Fibroblast of skin of abdomen (primary cell): ENCODE measurements around the gene CPNE8.

Experiments used
- DNase-seq: peaks from one replicate; pipeline ENCODE4 v3.0.0-alpha.2; 2013

CPNE8 gene

DNA sequence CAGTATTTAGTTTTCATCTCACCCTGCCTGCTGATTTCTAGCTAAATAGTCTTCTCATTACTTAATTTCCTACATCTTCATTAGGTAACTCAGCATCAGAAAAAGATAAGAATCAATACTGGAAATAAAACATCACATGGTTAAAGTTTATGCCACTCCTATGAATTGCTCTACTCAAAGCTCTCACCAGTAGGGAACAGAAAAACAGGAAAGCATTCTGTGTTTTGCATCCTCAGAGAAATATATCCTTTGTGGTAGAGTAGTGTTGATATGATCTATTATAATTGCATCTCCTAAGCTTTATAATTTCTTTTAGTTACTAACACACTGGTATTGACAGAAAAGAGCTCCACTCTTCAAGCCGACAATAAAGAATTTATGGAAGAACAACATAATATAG lies 9.9 kb downstream of the CPNE8 start:
- no peak for DNase-seq

DNA sequence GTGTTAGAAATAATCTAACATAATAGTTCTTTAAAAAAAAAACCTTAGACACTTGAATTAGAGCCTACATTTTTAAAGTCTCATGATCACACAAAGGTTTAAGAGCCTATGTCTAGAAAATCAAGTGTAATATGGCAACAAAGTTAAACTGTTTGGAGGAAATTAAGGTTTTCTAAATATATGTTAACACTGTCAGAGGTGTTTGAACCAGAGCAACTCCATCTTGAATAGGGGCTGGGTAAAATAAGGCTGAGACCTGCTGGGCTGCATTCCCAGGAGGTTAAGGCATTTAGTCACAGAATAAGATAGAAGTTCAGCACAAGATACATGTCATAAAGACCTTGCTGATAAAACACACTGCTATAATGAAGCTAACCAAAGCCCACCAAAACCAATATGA lies 12.4 kb downstream of the CPNE8 start:
- no peak for DNase-seq

- no peak for DNase-seq
Measured at GRCh38 chr12:38892087-38892786, 13.2 kb downstream of the CPNE8 start.

DNA sequence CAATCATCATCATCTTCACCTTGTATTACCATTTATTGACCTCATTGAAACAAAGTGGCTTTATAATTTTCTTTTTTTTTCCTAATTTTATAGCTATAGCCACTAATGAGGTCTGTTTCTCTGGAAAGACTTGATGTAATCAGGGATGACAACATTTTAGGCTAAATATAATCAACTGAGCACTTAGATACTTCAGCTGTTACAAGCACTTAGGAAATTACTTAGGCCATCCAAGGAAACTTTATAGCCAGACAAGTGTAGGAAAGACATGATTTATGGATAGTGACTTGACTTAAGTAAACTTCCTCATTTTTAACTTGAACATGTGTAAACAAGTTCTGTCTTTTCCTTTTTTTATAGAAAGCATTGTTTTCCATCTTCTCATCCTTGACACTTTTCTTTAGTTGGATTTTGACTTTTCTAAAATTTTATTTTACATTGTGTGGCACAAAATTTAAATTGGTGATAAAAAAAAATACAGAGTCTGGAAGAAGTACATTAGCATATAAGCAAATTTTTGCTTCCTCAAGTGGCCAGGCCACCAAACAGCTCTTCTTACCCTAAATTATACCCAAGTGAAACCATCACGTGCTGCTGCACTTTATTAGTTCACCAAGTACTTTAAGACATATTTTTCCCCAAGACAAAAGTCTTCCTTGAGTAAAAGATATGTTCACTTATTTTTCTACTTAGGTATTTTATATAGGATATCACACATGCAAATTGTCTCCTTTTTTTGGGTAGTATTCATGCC lies 15.1 kb downstream of the CPNE8 start:
- no peak for DNase-seq

DNA sequence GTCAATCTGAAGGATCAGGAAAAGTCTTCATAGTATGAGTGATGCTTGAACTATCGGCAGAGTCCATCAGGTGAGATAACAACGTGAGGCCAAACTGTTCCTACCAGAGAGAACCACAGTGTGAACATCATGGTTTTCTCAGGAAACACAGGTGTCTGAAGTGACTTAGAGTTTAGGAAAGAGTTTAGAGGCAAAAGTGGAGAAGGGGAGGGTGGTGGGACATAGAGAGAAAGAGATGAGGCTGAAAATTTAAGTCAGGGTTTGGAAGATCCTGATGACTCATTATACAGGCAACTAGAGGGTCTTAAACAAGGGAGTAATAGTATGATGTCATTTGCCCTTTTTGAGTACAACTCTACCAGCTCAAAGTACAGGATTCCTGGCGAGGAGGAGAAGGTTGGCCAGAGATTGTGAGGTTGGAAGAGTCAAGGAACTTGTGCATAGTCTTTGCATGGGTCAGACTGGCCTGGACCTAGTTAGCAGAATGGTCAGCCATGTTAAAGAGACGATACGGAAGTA lies 16.0 kb downstream of the CPNE8 start:
- no peak for DNase-seq

GRCh38 chr12:38887770-38888169 lies 17.6 kb downstream of the CPNE8 start:
- no peak for DNase-seq

- no peak for DNase-seq
Measured at GRCh38 chr12:38886931-38887330, 18.5 kb downstream of the CPNE8 start.

DNA sequence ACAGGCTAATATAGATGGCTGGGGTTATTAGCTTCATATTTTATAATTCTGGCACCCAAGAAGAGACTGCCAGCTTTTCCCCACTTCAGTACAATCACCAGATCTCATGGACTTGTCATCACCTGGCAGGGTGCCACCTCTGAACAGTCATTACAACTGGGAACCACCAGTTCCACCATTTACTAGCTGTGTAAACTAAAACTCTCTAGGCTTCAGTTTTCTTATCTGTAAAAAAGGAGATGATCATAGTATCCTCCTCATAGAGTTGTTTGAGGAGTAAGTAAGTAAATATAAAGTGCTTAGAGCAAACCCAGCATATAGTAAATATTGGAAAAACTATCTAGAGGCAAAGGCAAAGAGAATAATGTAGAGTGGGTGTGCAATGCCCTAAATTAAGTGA lies 19.3 kb downstream of the CPNE8 start:
- DNase-seq: no peak

DNA sequence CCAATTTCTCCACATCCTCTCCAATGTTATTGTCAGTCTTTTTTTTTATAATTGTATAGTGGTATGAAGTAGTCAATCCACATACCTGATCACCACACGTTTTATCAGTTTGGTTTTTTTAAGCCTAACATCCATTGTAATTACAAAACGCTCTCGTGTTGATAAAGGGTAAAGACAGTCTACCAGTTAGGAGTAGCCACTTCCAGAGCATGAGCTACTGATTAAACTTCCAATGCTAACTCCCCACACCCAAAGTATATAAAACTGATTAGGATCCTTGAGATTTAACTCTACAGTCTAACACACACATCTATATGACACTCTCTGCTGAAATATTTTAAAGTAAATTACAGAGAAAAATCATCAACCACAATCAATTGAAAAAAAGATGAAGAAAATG lies 20.7 kb downstream of the CPNE8 start:
- DNase-seq: no peak

DNA sequence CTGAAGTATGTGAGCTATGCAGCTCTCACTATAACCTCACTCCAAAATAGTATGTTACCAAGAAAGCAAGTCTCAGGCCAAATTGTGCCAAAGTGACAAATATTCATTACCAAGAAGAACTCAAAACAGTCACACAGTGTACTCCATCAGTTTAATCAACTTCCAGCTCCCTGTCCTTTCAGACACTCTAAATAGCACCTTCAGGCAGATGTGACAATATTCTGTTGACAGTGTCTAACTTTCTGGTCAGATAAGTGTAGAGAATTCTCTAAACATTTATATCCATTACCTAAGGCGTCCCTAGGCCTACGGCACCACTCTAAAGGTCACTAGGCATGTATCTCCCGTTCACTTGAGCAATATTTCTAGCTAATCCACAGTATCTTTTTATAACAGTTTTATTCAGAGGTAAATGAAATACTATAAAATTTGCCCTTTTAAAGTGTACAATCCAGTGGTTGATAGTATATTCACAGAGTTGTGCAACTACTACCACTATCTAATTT lies 21.7 kb downstream of the CPNE8 start:
- no peak for DNase-seq

GRCh38 chr12:38880288-38880687 lies 25.1 kb downstream of the CPNE8 start:
- DNase-seq: no peak

DNA sequence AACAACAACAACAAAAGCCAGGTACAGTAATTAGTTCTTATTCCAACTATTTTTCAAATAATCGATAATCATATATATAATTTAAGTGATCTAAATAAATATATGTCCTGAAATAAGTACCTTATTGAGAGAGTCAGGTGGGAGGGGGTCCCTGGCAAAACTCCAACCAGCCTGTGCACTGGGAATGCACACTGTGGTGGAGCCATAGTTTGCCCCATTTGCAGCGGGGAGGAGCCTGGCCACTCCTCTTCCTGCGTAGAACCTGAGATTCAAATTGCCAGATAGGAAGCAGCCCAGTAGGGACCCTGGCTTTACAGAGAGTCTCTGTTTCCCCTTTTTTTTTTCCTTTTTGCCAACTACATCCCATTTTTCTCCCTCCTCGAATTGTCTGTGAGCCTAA lies 26.4 kb downstream of the CPNE8 start:
- no peak for DNase-seq

DNA sequence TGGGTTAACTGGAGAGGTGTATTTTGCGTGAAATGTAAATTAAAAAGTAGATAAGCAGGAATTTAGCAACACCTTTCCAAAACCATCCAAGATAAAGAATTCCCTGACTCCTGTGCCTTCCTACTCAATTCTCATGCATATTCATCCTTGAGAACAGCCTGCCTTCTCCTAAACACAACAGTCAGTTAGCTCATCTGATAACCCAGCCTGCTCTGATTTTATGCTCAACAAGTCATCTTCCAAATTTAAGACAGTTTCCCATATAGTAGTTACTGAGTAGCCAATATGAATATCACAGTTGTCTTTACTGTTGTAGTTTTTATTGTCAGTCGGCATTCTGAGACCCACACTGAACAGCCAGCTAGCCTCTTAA lies 27.1 kb downstream of the CPNE8 start:
- no peak for DNase-seq

GRCh38 chr12:38875586-38876228 lies 29.7 kb downstream of the CPNE8 start:
- no peak for DNase-seq

DNA sequence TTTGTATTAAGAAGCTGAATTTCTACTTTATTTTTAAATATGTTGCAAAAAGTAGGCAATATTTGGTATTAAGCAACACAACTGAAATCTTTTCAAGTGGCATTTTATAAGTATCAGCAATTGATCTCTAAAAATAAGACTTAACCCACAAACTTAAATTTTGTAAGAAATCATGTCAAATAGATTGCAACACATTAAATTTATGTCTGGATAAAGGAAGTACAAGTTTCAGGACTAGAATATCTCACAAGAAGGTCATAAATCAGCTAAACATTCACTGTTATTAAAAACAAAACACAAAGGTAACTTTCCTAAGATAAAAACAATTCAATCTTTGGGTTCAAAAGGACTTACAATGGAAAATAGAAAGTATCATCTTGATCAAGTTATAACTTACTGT lies 32.8 kb downstream of the CPNE8 start:
- no peak for DNase-seq

DNA sequence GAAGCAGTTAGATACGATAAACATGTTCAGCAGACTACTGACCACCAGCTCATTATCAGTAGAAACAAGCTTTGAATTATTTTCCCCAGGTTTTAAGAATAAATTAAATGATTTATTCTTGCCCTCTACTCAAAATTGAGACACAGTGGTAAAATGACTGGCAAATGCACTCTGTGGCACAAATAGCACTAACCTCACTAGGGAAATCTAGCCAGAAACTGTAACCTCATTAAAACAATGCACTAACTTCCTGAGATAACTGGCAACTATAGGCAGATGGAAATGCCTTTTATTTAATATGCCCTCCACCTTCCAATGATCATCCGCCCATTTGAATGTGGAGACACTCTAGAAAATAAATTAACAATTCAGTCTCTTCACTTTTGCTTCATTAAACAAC lies 33.2 kb downstream of the CPNE8 start:
- DNase-seq: no peak

DNA sequence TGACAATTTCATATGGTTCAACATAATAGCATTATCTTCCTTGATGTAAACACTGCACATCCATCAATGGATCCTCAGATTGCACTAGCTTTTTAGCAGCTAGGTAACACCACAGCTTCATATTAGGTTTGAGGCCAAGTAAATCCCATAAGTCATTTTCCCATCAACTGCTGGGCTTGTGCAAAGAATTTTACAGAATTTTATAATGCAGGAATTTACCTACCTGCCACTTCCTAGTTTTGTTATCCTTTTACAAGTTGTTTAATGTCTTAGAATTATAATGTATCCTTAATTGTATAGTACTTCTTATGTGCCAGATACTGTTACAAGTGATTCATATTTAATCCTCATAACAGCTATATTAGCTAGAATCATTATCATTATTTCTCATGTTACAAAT lies 36.4 kb downstream of the CPNE8 start:
- no peak for DNase-seq

DNA sequence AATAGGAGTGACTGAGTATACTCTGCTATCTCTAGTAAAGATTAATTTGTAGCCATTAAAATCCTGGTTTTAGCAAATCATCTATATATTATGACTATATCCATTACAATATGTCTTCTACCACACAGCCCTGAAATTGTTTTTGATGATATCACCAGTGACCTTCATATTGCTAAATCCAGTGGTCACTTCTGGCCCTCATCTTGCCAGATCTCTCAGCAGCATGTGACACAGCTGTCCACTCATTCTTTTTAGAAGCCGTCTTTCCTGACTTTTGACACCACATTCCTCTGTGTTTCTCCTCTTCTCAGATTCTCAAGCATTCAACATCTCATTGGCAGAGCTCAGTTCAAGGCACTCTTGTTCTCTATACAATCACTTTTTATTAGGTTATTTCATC lies 54.9 kb downstream of the CPNE8 start:
- DNase-seq: no peak

DNA sequence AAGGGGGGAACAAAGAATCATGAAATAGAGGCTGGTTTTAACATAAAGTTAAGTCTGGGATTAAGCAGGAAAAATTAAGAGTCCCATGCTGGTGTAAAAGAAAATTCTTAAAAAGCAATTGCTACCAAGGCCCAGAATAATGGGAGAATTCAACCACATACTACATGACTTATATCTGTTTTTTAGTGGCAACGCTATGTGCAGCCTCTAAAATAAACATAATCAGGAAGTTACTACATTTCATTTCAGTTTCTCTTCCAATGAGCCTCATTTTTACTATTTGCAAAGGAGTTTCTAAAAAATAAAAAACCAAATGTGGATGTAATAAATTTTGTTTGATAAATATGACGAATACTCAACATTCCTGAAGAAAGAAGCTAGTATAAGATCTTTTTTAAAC lies 58.1 kb downstream of the CPNE8 start:
- no peak for DNase-seq

GRCh38 chr12:38844267-38844666 lies 61.1 kb downstream of the CPNE8 start:
- no peak for DNase-seq

GRCh38 chr12:38838056-38838850 lies 67.1 kb downstream of the CPNE8 start:
- DNase-seq: no peak

DNA sequence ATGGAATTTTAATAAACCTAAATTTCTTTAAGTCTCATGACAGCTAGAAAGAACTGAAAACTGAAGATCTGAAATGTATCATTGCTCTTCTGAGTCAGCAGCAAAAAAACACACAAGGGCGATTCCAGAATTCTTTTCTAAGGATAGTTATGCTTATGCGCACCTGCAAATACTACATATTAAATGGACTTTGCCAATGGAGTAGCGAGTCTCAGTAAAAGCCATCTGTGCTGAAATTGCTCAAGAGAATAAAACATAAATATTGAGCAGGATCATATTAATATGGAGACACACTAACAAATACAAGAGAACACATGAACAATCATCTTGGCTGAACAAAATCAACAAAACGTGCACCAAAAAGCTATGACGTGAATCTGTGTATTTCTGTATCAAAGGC lies 73.7 kb downstream of the CPNE8 start:
- no peak for DNase-seq

DNA sequence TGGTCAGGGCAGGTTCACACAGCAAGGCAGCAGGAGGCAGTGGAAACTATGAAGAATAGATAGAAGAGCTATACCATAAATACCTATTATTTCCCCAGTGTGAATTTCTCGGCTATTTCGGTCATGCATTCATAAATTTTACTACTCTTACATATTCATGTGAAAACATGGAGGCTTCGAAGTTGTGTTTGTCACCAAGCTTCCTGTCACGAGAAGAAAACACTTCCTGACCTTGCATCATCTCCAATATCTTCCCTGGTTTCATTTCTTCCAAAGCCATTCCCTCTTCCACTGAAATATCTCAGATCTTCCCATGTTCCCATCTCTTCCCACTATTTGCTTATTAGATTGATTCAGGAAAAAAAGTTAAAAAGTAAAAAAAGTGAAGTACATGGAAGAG lies 80.4 kb downstream of the CPNE8 start:
- no peak for DNase-seq
